CD14-positive monocyte (primary cell): ENCODE results near the gene LSP1. TPM values are rescaled to one million over a fixed set of nuclear protein-coding genes. Genes with fewer than 3 reads are reported as not detected.

Experiments
- DNase-seq, 3 donors: peaks; one replicate each; pipeline ENCODE4 v3.0.0-alpha.2; 2011 to 2022
- H2AFZ ChIP-seq: 2 replicates; pipeline ENCODE4 v1.6.0; 2012; ENCODE audit warnings: mild to moderate bottlenecking, low read depth, low read length, inconsistent platforms; ENCODE audit not compliant: insufficient read depth, poor library complexity, severe bottlenecking
- H3K27ac ChIP-seq, 2 donors: 1 replicate in 1 of 2; 2 replicates in 1 of 2; pipeline ENCODE4 v1.5.1; 2012 to 2013; ENCODE audit warnings: low read length in 2 of 2, control low read depth in 1 of 2, inconsistent platforms in 1 of 2, low read depth in 1 of 2, mild to moderate bottlenecking in 1 of 2
- H3K27me3 ChIP-seq, 2 donors: one replicate each; pipeline versions ENCODE4 v1.6.0 to v1.6.1; 2011 to 2013; ENCODE audit warnings: low read length in 2 of 2; ENCODE audit not compliant: control insufficient read depth in 2 of 2, insufficient read depth in 2 of 2
- H3K36me3 ChIP-seq, 2 donors: replicated peaks in 1 of 2; 1 replicate in 1 of 2; 2 replicates in 1 of 2; pipeline versions ENCODE4 v1.5.1 to v1.6.1; 2012 to 2013; ENCODE audit warnings: low read length in 2 of 2, control low read depth in 1 of 2, inconsistent platforms in 1 of 2, mild to moderate bottlenecking in 1 of 2; ENCODE audit not compliant: insufficient read depth in 2 of 2, control insufficient read depth in 1 of 2
- H3K4me1 ChIP-seq, 2 donors: 1 replicate in 1 of 2; 2 replicates in 1 of 2; pipeline versions ENCODE4 v1.5.1 to v1.6.1; 2012 to 2013; ENCODE audit warnings: low read length in 2 of 2, control low read depth in 1 of 2, inconsistent platforms in 1 of 2, mild to moderate bottlenecking in 1 of 2, moderate library complexity in 1 of 2; ENCODE audit not compliant: insufficient read depth in 2 of 2, control insufficient read depth in 1 of 2
- H3K4me2 ChIP-seq: replicated peaks from 2 replicates; pipeline ENCODE3; 2012; ENCODE audit warnings: low read length, moderate library complexity, mild to moderate bottlenecking; ENCODE audit not compliant: poor library complexity, severe bottlenecking; ENCODE audit errors: extremely low read depth
- H3K4me3 ChIP-seq, 3 experiments: fragments of 200-600 bp in 1 of 3; sonication (generic) in 1 of 3; replicated peaks in 1 of 3; 1 replicate in 2 of 3; 2 replicates in 1 of 3; pipeline ENCODE4 v1.5.1; 2011 to 2013; ENCODE audit warnings: low read length in 3 of 3, mild to moderate bottlenecking in 3 of 3, control low read depth in 2 of 3, low read depth in 2 of 3, inconsistent platforms in 1 of 3, moderate library complexity in 1 of 3
- H3K79me2 ChIP-seq: 2 replicates; pipeline ENCODE4 v1.6.0; 2012; ENCODE audit warnings: mild to moderate bottlenecking, control low read depth, inconsistent platforms, low read length, moderate library complexity; ENCODE audit not compliant: insufficient read depth
- H3K9ac ChIP-seq: 2 replicates; pipeline ENCODE4 v1.6.0; 2017; ENCODE audit warnings: low read length, mild to moderate bottlenecking; ENCODE audit not compliant: insufficient read depth, poor library complexity, severe bottlenecking
- H3K9me3 ChIP-seq, 2 donors: replicated peaks in 1 of 2; 1 replicate in 1 of 2; 2 replicates in 1 of 2; pipeline versions ENCODE4 v1.5.1 to v1.6.1; 2012 to 2013; ENCODE audit warnings: low read length in 2 of 2, control low read depth in 1 of 2; ENCODE audit not compliant: control insufficient read depth in 1 of 2, insufficient read depth in 1 of 2
- H4K20me1 ChIP-seq: 2 replicates; pipeline ENCODE4 v1.6.0; 2012; ENCODE audit warnings: mild to moderate bottlenecking, low read length, control low read depth, moderate library complexity; ENCODE audit not compliant: insufficient read depth
- H3K27ac Mint-ChIP-seq, 7 donors: one replicate each; pipeline ENCODE4 v1.8.0; 2020; ENCODE audit warnings: mild to moderate bottlenecking in 7 of 7, mixed read lengths in 7 of 7, moderate library complexity in 6 of 7, inconsistent platforms in 2 of 7
- H3K27me3 Mint-ChIP-seq, 3 donors: one replicate each; pipeline ENCODE4 v1.8.0; 2021 to 2022; ENCODE audit warnings: low read depth in 3 of 3, mild to moderate bottlenecking in 3 of 3, mixed read lengths in 3 of 3, moderate library complexity in 3 of 3, inconsistent platforms in 1 of 3
- H3K36me3 Mint-ChIP-seq, 2 donors: one replicate each; pipeline ENCODE4 v1.8.0; 2020; ENCODE audit warnings: mixed read lengths in 2 of 2, inconsistent platforms in 1 of 2, mild to moderate bottlenecking in 1 of 2
- H3K4me1 Mint-ChIP-seq: one replicate; pipeline ENCODE4 v1.8.0; 2020; ENCODE audit warnings: mild to moderate bottlenecking, mixed read lengths
- H3K4me3 Mint-ChIP-seq, 2 donors: one replicate each; pipeline ENCODE4 v1.8.0; 2020; ENCODE audit warnings: mild to moderate bottlenecking in 2 of 2, mixed read lengths in 2 of 2, moderate library complexity in 1 of 2
- H3K9me3 Mint-ChIP-seq, 7 donors: one replicate each; pipeline ENCODE4 v1.8.0; 2020 to 2022; ENCODE audit warnings: mixed read lengths in 7 of 7, mild to moderate bottlenecking in 6 of 7, moderate library complexity in 6 of 7, inconsistent platforms in 2 of 7
- WGBS: methylation state at CpG from one replicate; pipeline ENCODE4 v1.1.5; 2013; ENCODE audit warnings: missing lambda C conversion rate; ENCODE audit not compliant: insufficient coverage; 5-methylcytosine and 5-hydroxymethylcytosine counted together
- intact Hi-C, 2 donors: fragments of 100-400 bp; cut with micrococcal nuclease; formaldehyde crosslinking; loops; one replicate each; pipeline versions ENCODE4 v1.15.0 to v1.15.1; 2023
- polyA plus RNA-seq, 3 donors: library from polyadenylated mRNA; depleted of rRNA in 1 of 3; unstranded in 2 of 3; stranded (reverse) in 1 of 3; fragments of 300-500 nt in 2 of 3; fragments of >200 nt in 1 of 3; fragmentation: Illumina TruSeq in 2 of 3; gene quantifications; 1 replicate in 2 of 3; 2 replicates in 1 of 3; pipeline ENCODE4 v1.2.3, GENCODE V29; 2012 to 2021
- TF ChIP-seq, protein P1 (sequence below): fragments of 200-600 bp; IDR thresholded peaks from one replicate; pipeline ENCODE4 v1.8.0; 2022; ENCODE audit warnings: antibody characterized with exemption, mild to moderate bottlenecking

Gene LSP1
- polyA plus RNA-seq, 3 donors, result 387 to 646 (median 542) TPM

DNA sequence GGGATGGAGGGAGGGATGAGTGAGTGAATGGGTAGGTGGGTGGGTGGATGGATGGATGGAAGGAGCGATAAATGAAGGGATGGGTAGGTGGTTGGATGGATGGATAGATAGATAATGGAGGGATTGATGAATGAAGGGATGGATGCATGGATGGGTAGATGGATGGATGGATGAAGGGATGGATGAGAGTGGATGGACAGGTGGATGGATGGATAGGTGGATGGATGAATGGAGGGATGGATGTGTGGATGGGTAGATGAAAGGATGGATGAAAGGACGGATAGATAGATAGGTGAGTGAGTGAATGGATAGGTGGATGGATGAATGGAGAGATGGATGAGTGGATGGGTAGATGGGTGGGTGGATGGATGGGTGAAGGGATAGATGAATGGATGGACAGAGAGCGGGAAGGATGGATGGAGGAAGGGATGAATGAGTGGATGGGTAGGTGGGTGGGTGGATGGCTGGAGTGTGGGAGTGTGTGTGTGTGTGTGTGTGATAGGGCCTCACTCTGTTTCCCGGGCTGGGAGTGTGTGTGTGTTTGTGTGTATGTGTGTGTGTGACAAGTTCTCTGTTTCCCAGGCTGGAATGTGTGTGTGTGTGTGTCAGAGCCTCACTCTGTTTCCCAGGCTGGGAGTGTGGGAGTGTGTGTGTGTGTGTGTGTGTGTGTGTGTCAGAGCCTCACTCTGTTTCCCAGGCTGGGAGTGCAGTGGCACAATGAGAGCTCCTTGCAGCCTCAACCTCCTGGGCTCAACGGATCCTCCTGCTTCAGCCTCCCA, 40.9 kb downstream of the LSP1 start:
- Mint-ChIP-seq H3K36me3 (peaks cover 3% of the 10 kb centered on the region in 2 donors), H3K9me3 (peaks cover 0 to 5% (median under 1%) of the 10 kb centered on the region in 7 donors), H3K27me3 (peaks cover 8 to 29% (median 11%) of the 10 kb centered on the region in 3 donors), H3K27ac (no peak overlapping the region), H3K4me1 (peaks cover 37% of the 10 kb centered on the region), H3K4me3 (no peak overlapping the region)
- no peak overlapping the region for H3K9ac ChIP-seq
- no peaks in the 10 kb centered on the region for H3K9me3 ChIP-seq
- peaks cover 52% of the 10 kb centered on the region for H4K20me1 ChIP-seq
- no peaks in the 10 kb centered on the region for H3K79me2 ChIP-seq
- H3K4me3 ChIP-seq, result no peak overlapping the region
- TF ChIP-seq, protein P1, sequence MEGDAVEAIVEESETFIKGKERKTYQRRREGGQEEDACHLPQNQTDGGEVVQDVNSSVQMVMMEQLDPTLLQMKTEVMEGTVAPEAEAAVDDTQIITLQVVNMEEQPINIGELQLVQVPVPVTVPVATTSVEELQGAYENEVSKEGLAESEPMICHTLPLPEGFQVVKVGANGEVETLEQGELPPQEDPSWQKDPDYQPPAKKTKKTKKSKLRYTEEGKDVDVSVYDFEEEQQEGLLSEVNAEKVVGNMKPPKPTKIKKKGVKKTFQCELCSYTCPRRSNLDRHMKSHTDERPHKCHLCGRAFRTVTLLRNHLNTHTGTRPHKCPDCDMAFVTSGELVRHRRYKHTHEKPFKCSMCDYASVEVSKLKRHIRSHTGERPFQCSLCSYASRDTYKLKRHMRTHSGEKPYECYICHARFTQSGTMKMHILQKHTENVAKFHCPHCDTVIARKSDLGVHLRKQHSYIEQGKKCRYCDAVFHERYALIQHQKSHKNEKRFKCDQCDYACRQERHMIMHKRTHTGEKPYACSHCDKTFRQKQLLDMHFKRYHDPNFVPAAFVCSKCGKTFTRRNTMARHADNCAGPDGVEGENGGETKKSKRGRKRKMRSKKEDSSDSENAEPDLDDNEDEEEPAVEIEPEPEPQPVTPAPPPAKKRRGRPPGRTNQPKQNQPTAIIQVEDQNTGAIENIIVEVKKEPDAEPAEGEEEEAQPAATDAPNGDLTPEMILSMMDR, result no peak
- no peak for DNase-seq
- H3K4me2 ChIP-seq, result no peak overlapping the region
- peaks cover 37 to 48% of the 10 kb centered on the region in 2 donors for H3K4me1 ChIP-seq
- H3K27ac ChIP-seq, result no peak overlapping the region
- intact Hi-C loops, result loop anchor here (1.0 to 5.0 kb wide), 2 partner anchors 23 to 259 kb away; no protein-coding TSS in a partner anchor
- WGBS, result 94% methylated on average over 4 of the region's 5 CpGs
- H3K27me3 ChIP-seq, result peaks cover 0 to 11% of the 10 kb centered on the region in 2 donors
- no peak overlapping the region for H2AFZ ChIP-seq
- peaks cover 9% of the 10 kb centered on the region in 2 donors for H3K36me3 ChIP-seq

DNA sequence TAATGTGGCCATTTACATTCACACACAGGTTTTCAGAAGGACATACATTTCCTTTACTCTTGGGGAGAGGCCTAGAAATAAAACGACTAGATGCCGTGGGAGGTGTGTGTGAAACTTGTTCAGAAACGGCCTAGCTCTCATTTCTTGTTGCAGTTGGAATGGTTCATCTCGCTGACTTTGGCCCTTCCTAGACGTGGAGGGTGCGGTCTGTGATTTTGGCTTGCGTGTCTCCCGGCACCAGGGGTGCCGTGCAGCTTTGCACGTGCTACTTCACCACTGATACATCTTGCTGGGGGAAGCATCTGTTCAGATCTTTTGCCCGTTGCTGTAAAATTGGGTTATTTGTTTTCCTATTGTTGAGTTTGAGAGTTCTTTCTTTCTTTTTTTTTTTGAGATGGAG, 41.9 kb downstream of the LSP1 start:
- Histone ChIP-seq H3K9me3 (no peaks in the 10 kb centered on the region), H3K27ac (no peak overlapping the region), H3K79me2 (no peaks in the 10 kb centered on the region), H3K27me3 (peaks cover 0 to 1% of the 10 kb centered on the region in 2 donors), H4K20me1 (peaks cover 42% of the 10 kb centered on the region), H3K9ac (no peak overlapping the region), H3K4me2 (no peak overlapping the region), H3K4me1 (peaks cover 28 to 38% of the 10 kb centered on the region in 2 donors), H2AFZ (no peak overlapping the region), H3K4me3 (no peak overlapping the region), H3K36me3 (peaks cover under 1% of the 10 kb centered on the region in 2 donors)
- intact Hi-C loops, result loop anchor here in 1 of 2 donors (5.0 kb wide), 1 partner anchor 258 kb away; no protein-coding TSS in a partner anchor
- Mint-ChIP-seq H3K36me3 (peaks cover 3% of the 10 kb centered on the region in 2 donors), H3K4me1 (peaks cover 37% of the 10 kb centered on the region), H3K9me3 (peaks cover 0 to 2% (median 0%) of the 10 kb centered on the region in 7 donors), H3K27ac (peak overlapping the region in 1 of 7 donors; percentile 40), H3K27me3 (peaks cover 6 to 19% (median 8%) of the 10 kb centered on the region in 3 donors), H3K4me3 (no peak overlapping the region)
- WGBS, result 95% methylated on average over 10 of the region's 11 CpGs
- TF ChIP-seq, protein P1, result no peak
- DNase-seq, result no peak
